H9 (cell line): ENCODE measurements around the gene TRHDE. TPM values are rescaled to one million over a fixed set of nuclear protein-coding genes. Genes with fewer than 3 reads are reported as not detected.

Experiments used
- DNase-seq: peaks from one replicate; pipeline ENCODE4 v3.0.0-alpha.2; 2017
- H2AFZ ChIP-seq: one replicate; pipeline ENCODE4 v1.6.1; 2013; ENCODE audit warnings: mild to moderate bottlenecking, low read length, control low read depth, moderate library complexity
- H2AK5ac ChIP-seq: 2 replicates; pipeline ENCODE4 v1.6.1; 2013; ENCODE audit warnings: low read length, control low read depth, mixed read lengths; ENCODE audit not compliant: insufficient read length
- H2BK120ac ChIP-seq: one replicate; pipeline ENCODE4 v1.6.1; 2013; ENCODE audit warnings: low read depth, mild to moderate bottlenecking, low read length, control low read depth, inconsistent platforms; ENCODE audit not compliant: poor library complexity, severe bottlenecking
- H2BK12ac ChIP-seq: 2 replicates; pipeline ENCODE4 v1.6.1; 2013; ENCODE audit warnings: low read length, control low read depth, mixed read lengths, low read depth; ENCODE audit not compliant: insufficient read length
- H2BK15ac ChIP-seq: 2 replicates; pipeline ENCODE4 v1.6.1; 2013; ENCODE audit warnings: low read depth, low read length, control low read depth
- H2BK20ac ChIP-seq: one replicate; pipeline ENCODE4 v1.6.1; 2013; ENCODE audit warnings: low read depth, mild to moderate bottlenecking, low read length, control low read depth, inconsistent platforms; ENCODE audit not compliant: poor library complexity, severe bottlenecking
- H2BK5ac ChIP-seq: 2 replicates; pipeline ENCODE4 v1.6.1; 2013; ENCODE audit warnings: low read length, control low read depth, mixed read lengths; ENCODE audit not compliant: insufficient read length
- H3K14ac ChIP-seq: 2 replicates; pipeline ENCODE4 v1.6.1; 2013; ENCODE audit warnings: low read length, control low read depth; ENCODE audit not compliant: insufficient read depth
- H3K18ac ChIP-seq: 2 replicates; pipeline ENCODE4 v1.6.1; 2013; ENCODE audit warnings: low read depth, mild to moderate bottlenecking, mixed read lengths, low read length, control low read depth; ENCODE audit not compliant: insufficient read length
- H3K23ac ChIP-seq: 2 replicates; pipeline ENCODE4 v1.6.1; 2013; ENCODE audit warnings: low read length, control low read depth, mixed read lengths, low read depth; ENCODE audit not compliant: insufficient read length
- H3K23me2 ChIP-seq: 2 replicates; pipeline ENCODE4 v1.6.1; 2013; ENCODE audit warnings: low read depth, mild to moderate bottlenecking, mixed read lengths, low read length, control low read depth; ENCODE audit not compliant: insufficient read length, poor library complexity, severe bottlenecking
- H3K27ac ChIP-seq: 2 replicates; pipeline ENCODE4 v1.5.1; 2013; ENCODE audit warnings: low read length, control low read depth, mixed read lengths, low read depth; ENCODE audit not compliant: insufficient read length
- H3K27me3 ChIP-seq: 2 replicates; pipeline ENCODE4 v1.6.1; 2013; ENCODE audit warnings: low read length, control low read depth, inconsistent platforms; ENCODE audit not compliant: insufficient read depth
- H3K4ac ChIP-seq: 2 replicates; pipeline ENCODE4 v1.6.1; 2013; ENCODE audit warnings: low read depth, mild to moderate bottlenecking, control low read depth, inconsistent platforms, low read length, moderate library complexity
- H3K4me1 ChIP-seq: 2 replicates; pipeline ENCODE4 v1.6.1; 2013; ENCODE audit warnings: low read length, control low read depth, inconsistent platforms; ENCODE audit not compliant: insufficient read depth
- H3K4me2 ChIP-seq: 2 replicates; pipeline ENCODE4 v1.6.1; 2013; ENCODE audit warnings: low read length, control low read depth, mixed read lengths; ENCODE audit not compliant: insufficient read length, insufficient read depth
- H3K56ac ChIP-seq: 2 replicates; pipeline ENCODE4 v1.6.1; 2013; ENCODE audit warnings: low read depth, mild to moderate bottlenecking, mixed read lengths, low read length, control low read depth; ENCODE audit not compliant: insufficient read length
- H3K79me1 ChIP-seq: 2 replicates; pipeline ENCODE4 v1.6.1; 2013; ENCODE audit warnings: low read depth, mild to moderate bottlenecking, moderate library complexity, low read length, control low read depth, inconsistent platforms; ENCODE audit not compliant: insufficient read depth, poor library complexity, severe bottlenecking
- H3K79me2 ChIP-seq: 2 replicates; pipeline ENCODE4 v1.6.1; 2013; ENCODE audit warnings: low read length, control low read depth, inconsistent platforms; ENCODE audit not compliant: insufficient read depth
- H3K9ac ChIP-seq: 2 replicates; pipeline ENCODE4 v1.6.1; 2013; ENCODE audit warnings: low read length, control low read depth, mixed read lengths; ENCODE audit not compliant: insufficient read length; ENCODE audit errors: extremely low read depth
- H3K9me3 ChIP-seq: one replicate; pipeline ENCODE4 v1.6.1; 2013; ENCODE audit warnings: low read depth, low read length, inconsistent platforms; ENCODE audit not compliant: control insufficient read depth
- H3T11ph ChIP-seq: one replicate; pipeline ENCODE4 v1.6.1; 2013; ENCODE audit warnings: mild to moderate bottlenecking, low read length, control low read depth, inconsistent platforms
- H4K20me1 ChIP-seq: one replicate; pipeline ENCODE4 v1.6.1; 2013; ENCODE audit not compliant: control insufficient read depth, insufficient read length, insufficient read depth
- H4K5ac ChIP-seq: 2 replicates; pipeline ENCODE4 v1.6.1; 2013; ENCODE audit warnings: low read depth, mild to moderate bottlenecking, mixed read lengths, low read length, control low read depth; ENCODE audit not compliant: insufficient read length
- H4K8ac ChIP-seq: replicated peaks from 2 replicates; pipeline ENCODE4 v1.6.1; 2013; ENCODE audit warnings: low read length, control low read depth, mixed read lengths, low read depth; ENCODE audit not compliant: insufficient read length
- H4K91ac ChIP-seq: 2 replicates; pipeline ENCODE4 v1.6.1; 2013; ENCODE audit warnings: low read depth, mild to moderate bottlenecking, moderate library complexity, mixed read lengths, low read length, control low read depth; ENCODE audit not compliant: insufficient read length
- H3K27ac Mint-ChIP-seq, 3 experiments: 2 replicates in 2 of 3; 3 replicates in 1 of 3; pipeline ENCODE4 v1.8.0; 2020 to 2021; ENCODE audit warnings: mixed read lengths in 3 of 3, mild to moderate bottlenecking in 1 of 3, moderate library complexity in 1 of 3
- H3K27me3 Mint-ChIP-seq: 2 replicates; pipeline ENCODE4 v1.8.0; 2021; ENCODE audit warnings: low read depth, mild to moderate bottlenecking, moderate library complexity, mixed read lengths
- H3K36me3 Mint-ChIP-seq, 3 experiments: 2 replicates in 2 of 3; 3 replicates in 1 of 3; pipeline ENCODE4 v1.8.0; 2020 to 2021; ENCODE audit warnings: low read depth in 3 of 3, mixed read lengths in 3 of 3; ENCODE audit not compliant: insufficient read depth in 1 of 3
- H3K4me1 Mint-ChIP-seq, 2 experiments: 2 replicates each; pipeline ENCODE4 v1.8.0; 2020; ENCODE audit warnings: mixed read lengths in 2 of 2
- H3K4me3 Mint-ChIP-seq, 2 experiments: 2 replicates in 1 of 2; 3 replicates in 1 of 2; pipeline ENCODE4 v1.8.0; 2020 to 2021; ENCODE audit warnings: mild to moderate bottlenecking in 2 of 2, mixed read lengths in 2 of 2, moderate library complexity in 1 of 2
- H3K9me3 Mint-ChIP-seq, 2 experiments: 2 replicates in 1 of 2; 3 replicates in 1 of 2; pipeline ENCODE4 v1.8.0; 2020; ENCODE audit warnings: mild to moderate bottlenecking in 2 of 2, mixed read lengths in 2 of 2, moderate library complexity in 1 of 2
- CTCF ChIP-seq: fragments of 200-600 bp; sonication (generic); conservative IDR thresholded peaks from 3 replicates; pipeline ENCODE4 v1.8.0; 2021; ENCODE audit warnings: antibody characterized with exemption, mild to moderate bottlenecking
- WGBS: extraction: QIAGEN DNeasy Blood & Tissue Kit; methylation state at CpG from one replicate; pipeline ENCODE4 v1.1.7; 2013; ENCODE audit warnings: missing lambda C conversion rate, low lambda C conversion rate, mixed read lengths; ENCODE audit not compliant: insufficient read length; ENCODE audit errors: extremely low coverage; 5-methylcytosine and 5-hydroxymethylcytosine counted together
- total RNA-seq: library from RNA; stranded (reverse); gene quantifications from 2 replicates; pipeline ENCODE4 v1.2.1, GENCODE V29; 2021

TRHDE gene
- total RNA-seq, 1 experiment from 2014 or later: 1.0 TPM

- Histone ChIP-seq H3K9ac (no peak overlapping the region), H3K56ac (no peak overlapping the region), H2BK5ac (no peak overlapping the region), H2BK120ac (no peak overlapping the region), H3K4me2 (no peak overlapping the region), H4K91ac (no peak overlapping the region), H4K5ac (no peak overlapping the region), H2BK12ac (no peak overlapping the region), H3K14ac (no peak overlapping the region), H2AFZ (no peak overlapping the region), H3K79me2 (no peaks in the 10 kb centered on the region), H3K23ac (no peak overlapping the region), H3K23me2 (peaks cover 2% of the 10 kb centered on the region), H2BK20ac (no peak overlapping the region), H3K79me1 (no peaks in the 10 kb centered on the region), H4K8ac (no peak overlapping the region), H3K18ac (no peak overlapping the region), H3K9me3 (no peaks in the 10 kb centered on the region), H3K27ac (no peak overlapping the region), H4K20me1 (no peaks in the 10 kb centered on the region), H3K4me1 (no peaks in the 10 kb centered on the region; the same call in 1 of the 2 replicates), H2BK15ac (no peak overlapping the region), H2AK5ac (no peak overlapping the region), H3K27me3 (no peaks in the 10 kb centered on the region), H3K4ac (no peak overlapping the region), H3T11ph (no peak overlapping the region)
- Mint-ChIP-seq H3K27ac (no peak overlapping the region), H3K4me1 (peaks cover 0 to 7% of the 10 kb centered on the region in 2 experiments; a peak in 1 of 4 replicates), H3K27me3 (no peaks in the 10 kb centered on the region), H3K9me3 (peaks cover 3% of the 10 kb centered on the region in 2 experiments; a peak in 2 of 5 replicates), H3K36me3 (peaks cover 0 to 4% (median 0%) of the 10 kb centered on the region in 3 experiments; a peak in 1 of 7 replicates), H3K4me3 (no peak overlapping the region)
- WGBS: no CpG with 5 or more reads among the region's 1 CpG
- no peak for TF ChIP-seq CTCF
- DNase-seq: no peak
Observed at GRCh38 chr12:72433298-72433697, 161.1 kb downstream of the TRHDE start.
